COLO668 (cell line): ENCODE results near the gene FARS2.

Experiments used
- DNase-seq: peaks from one replicate; lab custom pipeline; 2025; ENCODE audit not compliant: unreplicated experiment; lab: John Stamatoyannopoulos, UW

Gene FARS2

DNA sequence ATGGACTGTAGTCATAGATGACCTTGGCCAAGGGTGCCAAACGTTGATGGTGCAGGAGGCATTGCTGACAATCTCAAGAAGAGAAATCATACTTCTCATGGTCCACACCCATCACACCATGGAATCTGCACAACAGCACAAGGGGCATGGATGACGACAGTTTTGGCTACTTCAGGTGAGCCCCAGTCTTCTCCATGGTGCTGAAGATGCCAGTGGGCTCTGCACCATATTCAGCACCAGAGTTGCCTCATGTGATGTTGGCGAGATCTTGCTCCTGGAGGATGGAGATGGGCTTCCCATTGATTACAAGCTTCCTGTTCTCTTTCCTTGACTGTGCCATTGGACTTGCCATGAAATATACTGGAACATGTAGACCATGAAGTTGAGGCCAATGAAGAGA lies 556.6 kb downstream of the FARS2 start:
- DNase-seq, result no peak

DNA sequence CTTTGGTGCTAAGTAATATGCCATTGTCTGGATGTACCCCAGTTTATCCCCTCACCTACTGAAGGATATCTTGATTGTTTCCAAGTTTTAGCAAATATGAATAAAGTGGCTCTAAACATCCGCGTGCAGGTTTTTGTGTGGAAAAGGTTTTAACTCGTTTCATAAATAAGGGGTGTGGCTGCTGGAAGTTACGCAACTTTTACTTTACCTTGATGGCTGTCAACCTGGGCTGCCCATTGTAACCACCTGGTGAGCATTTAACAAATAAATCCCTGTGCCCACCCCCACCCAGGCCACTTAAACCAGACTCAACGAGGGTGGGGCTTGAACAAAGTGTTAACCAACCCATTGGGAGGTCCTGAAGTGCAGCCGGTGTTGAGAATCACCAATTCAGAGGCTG lies 557.6 kb downstream of the FARS2 start:
- no peak for DNase-seq
